C4-2B (cell line): ENCODE data around the gene GABRR3.

Experiments
- H3K27ac ChIP-seq: fragments of 450-650 bp; 2 replicates; pipeline ENCODE4 v1.5.1; 2017
- ZFX ChIP-seq: fragments of 450-650 bp; IDR thresholded peaks from 2 replicates; pipeline ENCODE4 v1.6.1; 2017
- TF ChIP-seq, protein P1 (sequence below): fragments of 450-650 bp; conservative IDR thresholded peaks from 2 replicates; pipeline ENCODE4 v1.5.1; 2017; ENCODE audit warnings: mild to moderate bottlenecking

Gene GABRR3

DNA sequence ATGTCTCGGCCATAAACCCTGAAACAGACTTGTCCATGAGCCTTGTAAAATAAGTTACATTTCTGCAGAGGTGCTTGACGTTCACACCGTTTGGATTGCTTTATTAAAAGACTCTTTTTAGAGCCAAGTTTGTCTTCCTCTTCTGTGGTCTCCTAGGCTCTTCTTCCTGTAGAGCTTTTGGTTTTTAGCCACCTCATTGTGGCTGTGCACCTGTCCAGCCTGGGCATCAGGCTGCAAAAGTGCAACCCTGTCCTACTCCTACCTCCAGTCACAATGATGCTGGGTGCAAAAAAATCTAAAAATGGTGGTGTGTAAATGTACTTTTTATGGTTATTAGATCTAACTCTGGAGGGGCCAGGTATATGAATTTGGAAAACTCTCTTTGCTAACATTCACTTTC, 60.1 kb downstream of the GABRR3 start:
- TF ChIP-seq, protein P1, sequence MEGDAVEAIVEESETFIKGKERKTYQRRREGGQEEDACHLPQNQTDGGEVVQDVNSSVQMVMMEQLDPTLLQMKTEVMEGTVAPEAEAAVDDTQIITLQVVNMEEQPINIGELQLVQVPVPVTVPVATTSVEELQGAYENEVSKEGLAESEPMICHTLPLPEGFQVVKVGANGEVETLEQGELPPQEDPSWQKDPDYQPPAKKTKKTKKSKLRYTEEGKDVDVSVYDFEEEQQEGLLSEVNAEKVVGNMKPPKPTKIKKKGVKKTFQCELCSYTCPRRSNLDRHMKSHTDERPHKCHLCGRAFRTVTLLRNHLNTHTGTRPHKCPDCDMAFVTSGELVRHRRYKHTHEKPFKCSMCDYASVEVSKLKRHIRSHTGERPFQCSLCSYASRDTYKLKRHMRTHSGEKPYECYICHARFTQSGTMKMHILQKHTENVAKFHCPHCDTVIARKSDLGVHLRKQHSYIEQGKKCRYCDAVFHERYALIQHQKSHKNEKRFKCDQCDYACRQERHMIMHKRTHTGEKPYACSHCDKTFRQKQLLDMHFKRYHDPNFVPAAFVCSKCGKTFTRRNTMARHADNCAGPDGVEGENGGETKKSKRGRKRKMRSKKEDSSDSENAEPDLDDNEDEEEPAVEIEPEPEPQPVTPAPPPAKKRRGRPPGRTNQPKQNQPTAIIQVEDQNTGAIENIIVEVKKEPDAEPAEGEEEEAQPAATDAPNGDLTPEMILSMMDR, result no peak
- no peak for TF ChIP-seq ZFX
- H3K27ac ChIP-seq, result no peak overlapping the region

DNA sequence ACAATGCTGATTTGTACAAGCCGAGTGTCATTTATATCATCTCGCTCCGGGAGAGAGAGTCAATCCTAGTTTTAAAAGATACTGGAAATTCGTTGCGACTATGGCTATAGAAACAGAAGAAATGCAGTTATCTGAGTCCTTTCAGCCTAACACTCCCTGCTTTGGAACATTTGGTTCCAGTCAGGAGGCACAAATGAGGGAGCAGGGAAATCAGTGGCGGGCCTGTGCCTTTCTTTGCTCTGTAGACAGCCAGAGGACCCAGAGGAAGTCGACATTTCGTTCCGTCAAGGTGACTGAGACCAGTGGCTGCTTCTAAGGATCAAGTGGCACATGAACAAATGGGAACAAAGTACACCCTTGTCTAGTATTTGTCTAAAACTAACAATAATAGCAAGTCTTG, 62.1 kb downstream of the GABRR3 start:
- TF ChIP-seq, protein P1, result no peak
- no peak for TF ChIP-seq ZFX
- H3K27ac ChIP-seq, result peak overlapping the region; percentile 93

DNA sequence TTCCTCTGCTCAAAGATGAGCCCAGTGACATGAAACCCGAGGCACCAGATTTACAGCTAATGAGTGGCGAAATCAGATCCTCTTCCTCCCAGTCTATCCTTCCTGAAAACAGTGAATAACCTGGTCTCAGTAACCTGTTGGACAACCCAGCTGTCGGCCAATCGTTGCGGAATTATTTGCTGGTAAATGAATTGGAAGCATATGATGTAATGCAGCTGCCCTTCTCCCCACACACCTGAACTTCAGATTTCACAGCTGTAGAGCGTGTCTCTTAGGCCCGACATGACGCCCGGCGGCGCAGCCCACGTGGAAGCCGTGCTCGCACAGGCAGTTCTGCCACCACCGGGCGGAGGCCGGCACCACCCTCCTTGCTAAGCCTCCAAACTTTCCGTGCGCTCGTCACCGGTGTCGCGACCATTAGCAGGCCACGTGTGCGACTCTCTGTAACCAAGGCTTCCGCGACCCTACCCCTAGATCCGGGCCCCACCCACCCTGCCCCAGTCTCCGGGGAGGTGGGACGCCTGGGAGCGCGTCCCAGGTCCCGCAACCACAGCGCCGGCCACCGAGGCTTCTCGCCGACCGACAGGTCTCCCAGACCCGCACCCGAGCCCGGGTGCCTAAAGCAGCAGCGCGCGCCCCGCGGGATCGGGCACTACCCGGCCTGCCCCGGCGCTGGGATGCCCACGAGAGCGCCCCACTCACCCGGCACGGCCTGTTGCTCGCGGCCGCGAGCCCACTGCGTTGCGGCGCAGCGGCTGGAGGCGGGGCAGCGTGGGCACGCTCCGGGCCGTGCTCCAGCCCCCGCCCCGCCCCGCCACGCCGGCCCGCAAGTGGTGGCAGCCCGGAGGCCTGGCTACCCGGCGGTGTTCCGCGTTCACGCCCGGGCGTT, 63.2 kb downstream of the GABRR3 start, which contains the start of gene RIOX2:
Gene RIOX2 (minus strand): TSS at position 753 of the 889 bp plus-strand sequence. CDS start 4,838 bp downstream, outside the sequence.
- H3K27ac ChIP-seq, result peak within 1 kb of the TSS; percentile 93
- TF ChIP-seq ZFX, result peak; percentile 68
- TF ChIP-seq, protein P1, result peak; percentile 8; the same call in 1 of the 2 replicates

DNA sequence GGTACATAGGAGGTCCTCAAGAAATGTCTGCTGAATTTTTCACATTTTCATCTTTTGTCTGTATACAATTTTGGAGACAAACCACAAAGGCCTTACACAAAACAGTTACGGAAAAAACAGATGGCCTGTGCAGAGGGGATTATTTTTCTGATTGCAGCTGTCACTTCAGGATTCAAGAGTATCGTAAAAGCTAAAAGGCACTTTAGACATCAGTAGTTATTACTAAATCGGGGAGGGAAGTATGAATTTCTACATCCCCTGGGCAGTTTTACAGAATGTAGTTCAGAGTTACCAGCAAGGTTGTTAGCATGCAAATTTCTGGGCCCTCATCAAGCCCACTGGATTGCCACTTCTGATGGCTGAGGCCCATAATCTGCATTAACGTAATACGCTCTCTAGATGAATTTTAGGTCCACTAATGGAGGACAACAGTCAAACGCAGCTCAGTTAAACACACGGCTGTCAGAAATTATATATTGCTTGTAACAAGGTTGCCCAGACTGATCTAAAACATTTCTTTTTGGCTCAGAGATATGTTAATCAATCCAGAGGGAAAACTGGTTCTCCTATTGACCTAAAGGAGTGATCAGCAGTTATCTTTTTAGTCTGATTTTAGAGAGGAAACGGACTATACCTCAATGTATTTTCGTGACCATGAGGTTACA, 64.0 kb downstream of the GABRR3 start:
- no peak for TF ChIP-seq ZFX
- TF ChIP-seq, protein P1, result no peak
- peak overlapping the region; percentile 93 for H3K27ac ChIP-seq

DNA sequence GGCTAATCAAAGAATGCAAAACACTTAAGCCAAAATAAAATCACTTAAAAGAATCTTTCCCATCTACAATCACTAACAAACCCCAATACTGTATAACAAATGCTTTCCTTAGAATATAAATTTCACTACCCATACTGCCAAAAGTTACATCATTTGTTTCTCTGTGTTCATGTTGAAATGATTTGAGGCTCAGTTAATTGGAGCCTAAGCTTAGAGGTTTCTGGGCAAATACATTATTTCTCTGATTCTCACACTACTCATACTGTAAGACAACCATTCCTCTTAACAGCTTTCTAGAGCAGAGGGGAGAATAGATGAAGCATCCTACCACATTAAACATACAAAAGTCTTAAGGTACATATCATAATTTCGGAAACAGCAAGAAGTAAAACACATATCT, 65.0 kb downstream of the GABRR3 start:
- no peak for TF ChIP-seq ZFX
- TF ChIP-seq, protein P1, result no peak
- no peak overlapping the region for H3K27ac ChIP-seq

DNA sequence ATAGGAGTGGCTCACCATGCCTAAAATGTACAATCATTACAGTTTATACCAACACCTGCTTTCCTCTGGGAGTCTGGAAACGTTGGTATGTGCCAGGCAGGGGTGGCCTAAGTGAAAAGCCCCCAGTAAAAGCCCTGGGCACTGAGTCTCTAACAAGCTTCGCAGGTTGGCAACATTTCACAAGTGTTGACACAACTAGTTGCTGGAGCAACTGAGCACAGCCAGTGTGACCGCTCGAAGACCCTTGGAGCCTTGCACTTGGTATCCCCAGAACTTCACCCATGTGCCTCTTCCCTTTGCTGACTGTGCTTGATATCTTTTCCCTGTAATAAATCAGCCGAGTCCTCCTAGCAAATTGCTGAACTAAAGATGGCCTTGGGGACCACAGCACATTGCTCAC, 65.6 kb downstream of the GABRR3 start:
- TF ChIP-seq, protein P1, result no peak
- no peak for TF ChIP-seq ZFX

DNA sequence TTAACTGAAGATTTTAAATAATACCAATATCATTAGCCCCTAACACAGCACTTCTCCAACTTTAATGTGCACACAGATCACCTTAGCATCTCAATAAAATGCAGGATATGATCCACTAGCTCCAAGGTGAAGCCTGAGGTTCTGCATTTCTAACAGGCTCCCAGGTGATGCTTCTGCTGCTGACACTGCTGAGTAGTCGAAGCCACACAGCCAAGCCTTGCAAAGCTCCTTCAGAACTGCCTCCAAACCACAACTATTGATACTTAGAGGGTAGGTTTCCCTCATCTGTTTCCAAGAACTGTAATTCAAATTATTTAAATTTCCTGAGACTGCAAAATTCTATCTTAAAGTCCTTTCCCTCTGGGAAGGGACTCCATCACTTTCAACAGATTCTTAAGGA, 66.7 kb downstream of the GABRR3 start:
- H3K27ac ChIP-seq, result no peak overlapping the region
- TF ChIP-seq, protein P1, result no peak
- no peak for TF ChIP-seq ZFX

More for the DNA sequence above, 65.6 kb downstream of the GABRR3 start:
- no peak overlapping the region for H3K27ac ChIP-seq
